ENCODE data around the gene CNTN5. TPM values are rescaled to one million over a fixed set of nuclear protein-coding genes. Genes with fewer than 3 reads are reported as not detected.

CNTN5 gene
- total RNA-seq, 1 donor from 2014 or later = not detected

GRCh38 chr11:99968336-99968735 is 947.6 kb downstream of the CNTN5 start:
- no peaks in the 10 kb centered on the region for H3K36me3 Mint-ChIP-seq (ENCODE audit: low read depth)
- H3K4me1 Mint-ChIP-seq (ENCODE audit: low read depth) = no peaks in the 10 kb centered on the region
- no peak overlapping the region for H3K27ac Mint-ChIP-seq (ENCODE audit: unreplicated experiment)
- no peaks in the 10 kb centered on the region for H3K9me3 Mint-ChIP-seq (ENCODE audit: low read depth)
- H3K27me3 Mint-ChIP-seq (ENCODE audit: low read depth) = no peaks in the 10 kb centered on the region
- no peak for DNase-seq (ENCODE audit: low spot score)
- no peak overlapping the region for H3K4me3 Mint-ChIP-seq (ENCODE audit: unreplicated experiment)
- no peak for TF ChIP-seq CTCF (IDR thresholded peaks at IDR 0.05)

GRCh38 chr11:99973993-99974392 is 953.2 kb downstream of the CNTN5 start:
- no peak for DNase-seq (ENCODE audit: low spot score)
- TF ChIP-seq CTCF (IDR thresholded peaks at IDR 0.05) = no peak
- Mint-ChIP-seq H3K4me1 (ENCODE audit: low read depth) (no peaks in the 10 kb centered on the region), H3K27me3 (ENCODE audit: low read depth) (no peaks in the 10 kb centered on the region), H3K9me3 (ENCODE audit: low read depth) (peaks cover 8% of the 10 kb centered on the region), H3K36me3 (ENCODE audit: low read depth) (no peaks in the 10 kb centered on the region), H3K4me3 (ENCODE audit: unreplicated experiment) (no peak overlapping the region), H3K27ac (ENCODE audit: unreplicated experiment) (no peak overlapping the region)

GRCh38 chr11:99979042-99979441 is 958.3 kb downstream of the CNTN5 start:
- H3K9me3 Mint-ChIP-seq (ENCODE audit: low read depth) = peaks cover 8% of the 10 kb centered on the region
- no peaks in the 10 kb centered on the region for H3K27me3 Mint-ChIP-seq (ENCODE audit: low read depth)
- TF ChIP-seq CTCF (IDR thresholded peaks at IDR 0.05) = no peak
- H3K4me1 Mint-ChIP-seq (ENCODE audit: low read depth) = no peaks in the 10 kb centered on the region
- no peak for DNase-seq (ENCODE audit: low spot score)
- H3K36me3 Mint-ChIP-seq (ENCODE audit: low read depth) = no peaks in the 10 kb centered on the region
- H3K27ac Mint-ChIP-seq (ENCODE audit: unreplicated experiment) = no peak overlapping the region
- no peak overlapping the region for H3K4me3 Mint-ChIP-seq (ENCODE audit: unreplicated experiment)

GRCh38 chr11:99987821-99988470 is 967.2 kb downstream of the CNTN5 start:
- H3K9me3 Mint-ChIP-seq (ENCODE audit: low read depth) = no peaks in the 10 kb centered on the region
- H3K27ac Mint-ChIP-seq (ENCODE audit: unreplicated experiment) = no peak overlapping the region
- H3K27me3 Mint-ChIP-seq (ENCODE audit: low read depth) = no peaks in the 10 kb centered on the region
- no peaks in the 10 kb centered on the region for H3K4me1 Mint-ChIP-seq (ENCODE audit: low read depth)
- H3K36me3 Mint-ChIP-seq (ENCODE audit: low read depth) = no peaks in the 10 kb centered on the region
- no peak for TF ChIP-seq CTCF (IDR thresholded peaks at IDR 0.05)
- no peak overlapping the region for H3K4me3 Mint-ChIP-seq (ENCODE audit: unreplicated experiment)
- no peak for DNase-seq (ENCODE audit: low spot score)

GRCh38 chr11:99988471-99988837 is 967.7 kb downstream of the CNTN5 start:
- no peaks in the 10 kb centered on the region for H3K36me3 Mint-ChIP-seq (ENCODE audit: low read depth)
- H3K27ac Mint-ChIP-seq (ENCODE audit: unreplicated experiment) = no peak overlapping the region
- no peak for DNase-seq (ENCODE audit: low spot score)
- no peaks in the 10 kb centered on the region for H3K4me1 Mint-ChIP-seq (ENCODE audit: low read depth)
- H3K27me3 Mint-ChIP-seq (ENCODE audit: low read depth) = no peaks in the 10 kb centered on the region
- no peak for TF ChIP-seq CTCF (IDR thresholded peaks at IDR 0.05)
- no peaks in the 10 kb centered on the region for H3K9me3 Mint-ChIP-seq (ENCODE audit: low read depth)
- no peak overlapping the region for H3K4me3 Mint-ChIP-seq (ENCODE audit: unreplicated experiment)

Data from chondrocyte (in vitro differentiated cells).